H9 (cell line): Measurements from ENCODE around the gene USH2A. TPM values are rescaled to one million over a fixed set of nuclear protein-coding genes. Genes with fewer than 3 reads are reported as not detected.

Source experiments
- DNase-seq: peaks from one replicate; pipeline ENCODE4 v3.0.0-alpha.2; 2017
- H2AFZ ChIP-seq: one replicate; pipeline ENCODE4 v1.6.1; 2013; ENCODE audit warnings: mild to moderate bottlenecking, low read length, control low read depth, moderate library complexity
- H2AK5ac ChIP-seq: 2 replicates; pipeline ENCODE4 v1.6.1; 2013; ENCODE audit warnings: low read length, control low read depth, mixed read lengths; ENCODE audit not compliant: insufficient read length
- H2BK120ac ChIP-seq: one replicate; pipeline ENCODE4 v1.6.1; 2013; ENCODE audit warnings: low read depth, mild to moderate bottlenecking, low read length, control low read depth, inconsistent platforms; ENCODE audit not compliant: poor library complexity, severe bottlenecking
- H2BK12ac ChIP-seq: 2 replicates; pipeline ENCODE4 v1.6.1; 2013; ENCODE audit warnings: low read length, control low read depth, mixed read lengths, low read depth; ENCODE audit not compliant: insufficient read length
- H2BK15ac ChIP-seq: 2 replicates; pipeline ENCODE4 v1.6.1; 2013; ENCODE audit warnings: low read depth, low read length, control low read depth
- H2BK20ac ChIP-seq: one replicate; pipeline ENCODE4 v1.6.1; 2013; ENCODE audit warnings: low read depth, mild to moderate bottlenecking, low read length, control low read depth, inconsistent platforms; ENCODE audit not compliant: poor library complexity, severe bottlenecking
- H2BK5ac ChIP-seq: 2 replicates; pipeline ENCODE4 v1.6.1; 2013; ENCODE audit warnings: low read length, control low read depth, mixed read lengths; ENCODE audit not compliant: insufficient read length
- H3K14ac ChIP-seq: 2 replicates; pipeline ENCODE4 v1.6.1; 2013; ENCODE audit warnings: low read length, control low read depth; ENCODE audit not compliant: insufficient read depth
- H3K18ac ChIP-seq: 2 replicates; pipeline ENCODE4 v1.6.1; 2013; ENCODE audit warnings: low read depth, mild to moderate bottlenecking, mixed read lengths, low read length, control low read depth; ENCODE audit not compliant: insufficient read length
- H3K23ac ChIP-seq: 2 replicates; pipeline ENCODE4 v1.6.1; 2013; ENCODE audit warnings: low read length, control low read depth, mixed read lengths, low read depth; ENCODE audit not compliant: insufficient read length
- H3K23me2 ChIP-seq: 2 replicates; pipeline ENCODE4 v1.6.1; 2013; ENCODE audit warnings: low read depth, mild to moderate bottlenecking, mixed read lengths, low read length, control low read depth; ENCODE audit not compliant: insufficient read length, poor library complexity, severe bottlenecking
- H3K27ac ChIP-seq: 2 replicates; pipeline ENCODE4 v1.5.1; 2013; ENCODE audit warnings: low read length, control low read depth, mixed read lengths, low read depth; ENCODE audit not compliant: insufficient read length
- H3K27me3 ChIP-seq: 2 replicates; pipeline ENCODE4 v1.6.1; 2013; ENCODE audit warnings: low read length, control low read depth, inconsistent platforms; ENCODE audit not compliant: insufficient read depth
- H3K4ac ChIP-seq: 2 replicates; pipeline ENCODE4 v1.6.1; 2013; ENCODE audit warnings: low read depth, mild to moderate bottlenecking, control low read depth, inconsistent platforms, low read length, moderate library complexity
- H3K4me1 ChIP-seq: 2 replicates; pipeline ENCODE4 v1.6.1; 2013; ENCODE audit warnings: low read length, control low read depth, inconsistent platforms; ENCODE audit not compliant: insufficient read depth
- H3K4me2 ChIP-seq: 2 replicates; pipeline ENCODE4 v1.6.1; 2013; ENCODE audit warnings: low read length, control low read depth, mixed read lengths; ENCODE audit not compliant: insufficient read length, insufficient read depth
- H3K56ac ChIP-seq: 2 replicates; pipeline ENCODE4 v1.6.1; 2013; ENCODE audit warnings: low read depth, mild to moderate bottlenecking, mixed read lengths, low read length, control low read depth; ENCODE audit not compliant: insufficient read length
- H3K79me1 ChIP-seq: 2 replicates; pipeline ENCODE4 v1.6.1; 2013; ENCODE audit warnings: low read depth, mild to moderate bottlenecking, moderate library complexity, low read length, control low read depth, inconsistent platforms; ENCODE audit not compliant: insufficient read depth, poor library complexity, severe bottlenecking
- H3K79me2 ChIP-seq: 2 replicates; pipeline ENCODE4 v1.6.1; 2013; ENCODE audit warnings: low read length, control low read depth, inconsistent platforms; ENCODE audit not compliant: insufficient read depth
- H3K9ac ChIP-seq: 2 replicates; pipeline ENCODE4 v1.6.1; 2013; ENCODE audit warnings: low read length, control low read depth, mixed read lengths; ENCODE audit not compliant: insufficient read length; ENCODE audit errors: extremely low read depth
- H3K9me3 ChIP-seq: one replicate; pipeline ENCODE4 v1.6.1; 2013; ENCODE audit warnings: low read depth, low read length, inconsistent platforms; ENCODE audit not compliant: control insufficient read depth
- H3T11ph ChIP-seq: one replicate; pipeline ENCODE4 v1.6.1; 2013; ENCODE audit warnings: mild to moderate bottlenecking, low read length, control low read depth, inconsistent platforms
- H4K20me1 ChIP-seq: one replicate; pipeline ENCODE4 v1.6.1; 2013; ENCODE audit not compliant: control insufficient read depth, insufficient read length, insufficient read depth
- H4K5ac ChIP-seq: 2 replicates; pipeline ENCODE4 v1.6.1; 2013; ENCODE audit warnings: low read depth, mild to moderate bottlenecking, mixed read lengths, low read length, control low read depth; ENCODE audit not compliant: insufficient read length
- H4K8ac ChIP-seq: replicated peaks from 2 replicates; pipeline ENCODE4 v1.6.1; 2013; ENCODE audit warnings: low read length, control low read depth, mixed read lengths, low read depth; ENCODE audit not compliant: insufficient read length
- H4K91ac ChIP-seq: 2 replicates; pipeline ENCODE4 v1.6.1; 2013; ENCODE audit warnings: low read depth, mild to moderate bottlenecking, moderate library complexity, mixed read lengths, low read length, control low read depth; ENCODE audit not compliant: insufficient read length
- H3K27ac Mint-ChIP-seq, 3 experiments: 2 replicates in 2 of 3; 3 replicates in 1 of 3; pipeline ENCODE4 v1.8.0; 2020 to 2021; ENCODE audit warnings: mixed read lengths in 3 of 3, mild to moderate bottlenecking in 1 of 3, moderate library complexity in 1 of 3
- H3K27me3 Mint-ChIP-seq: 2 replicates; pipeline ENCODE4 v1.8.0; 2021; ENCODE audit warnings: low read depth, mild to moderate bottlenecking, moderate library complexity, mixed read lengths
- H3K36me3 Mint-ChIP-seq, 3 experiments: 2 replicates in 2 of 3; 3 replicates in 1 of 3; pipeline ENCODE4 v1.8.0; 2020 to 2021; ENCODE audit warnings: low read depth in 3 of 3, mixed read lengths in 3 of 3; ENCODE audit not compliant: insufficient read depth in 1 of 3
- H3K4me1 Mint-ChIP-seq, 2 experiments: 2 replicates each; pipeline ENCODE4 v1.8.0; 2020; ENCODE audit warnings: mixed read lengths in 2 of 2
- H3K4me3 Mint-ChIP-seq, 2 experiments: 2 replicates in 1 of 2; 3 replicates in 1 of 2; pipeline ENCODE4 v1.8.0; 2020 to 2021; ENCODE audit warnings: mild to moderate bottlenecking in 2 of 2, mixed read lengths in 2 of 2, moderate library complexity in 1 of 2
- H3K9me3 Mint-ChIP-seq, 2 experiments: 2 replicates in 1 of 2; 3 replicates in 1 of 2; pipeline ENCODE4 v1.8.0; 2020; ENCODE audit warnings: mild to moderate bottlenecking in 2 of 2, mixed read lengths in 2 of 2, moderate library complexity in 1 of 2
- WGBS: extraction: QIAGEN DNeasy Blood & Tissue Kit; methylation state at CpG from one replicate; pipeline ENCODE4 v1.1.7; 2013; ENCODE audit warnings: missing lambda C conversion rate, low lambda C conversion rate, mixed read lengths; ENCODE audit not compliant: insufficient read length; ENCODE audit errors: extremely low coverage; 5-methylcytosine and 5-hydroxymethylcytosine counted together
- total RNA-seq: library from RNA; stranded (reverse); gene quantifications from 2 replicates; pipeline ENCODE4 v1.2.1, GENCODE V29; 2021
- TF ChIP-seq, protein P1 (sequence below): fragments of 200-600 bp; sonication (generic); conservative IDR thresholded peaks from 3 replicates; pipeline ENCODE4 v1.8.0; 2021; ENCODE audit warnings: antibody characterized with exemption, mild to moderate bottlenecking

USH2A gene
- total RNA-seq, 1 experiment from 2014 or later, result 0.11 TPM

GRCh38 chr1:215765833-215766232 lies 657.4 kb downstream of the USH2A start:
- no CpG with 5 or more reads among the region's 1 CpG for WGBS
- Histone ChIP-seq H2BK120ac (no peak overlapping the region), H2BK20ac (no peak overlapping the region), H3K4me2 (no peak overlapping the region), H4K91ac (no peak overlapping the region), H3K4ac (no peak overlapping the region), H3T11ph (no peak overlapping the region), H2BK5ac (no peak overlapping the region), H3K9me3 (no peaks in the 10 kb centered on the region), H3K27me3 (no peaks in the 10 kb centered on the region), H3K23me2 (no peaks in the 10 kb centered on the region), H2AFZ (no peak overlapping the region), H3K79me2 (no peaks in the 10 kb centered on the region), H3K23ac (no peak overlapping the region), H2BK12ac (no peak overlapping the region), H3K4me1 (peaks cover 9% of the 10 kb centered on the region; the same call in 1 of the 2 replicates), H3K56ac (no peak overlapping the region), H3K27ac (no peak overlapping the region), H2AK5ac (no peak overlapping the region), H4K20me1 (no peaks in the 10 kb centered on the region), H3K79me1 (no peaks in the 10 kb centered on the region), H3K9ac (no peak overlapping the region), H4K5ac (no peak overlapping the region), H3K14ac (no peak overlapping the region), H4K8ac (no peak overlapping the region), H2BK15ac (no peak overlapping the region), H3K18ac (no peak overlapping the region)
- no peaks in the 10 kb centered on the region; a peak in 1 of 7 replicates for H3K36me3 Mint-ChIP-seq
- H3K4me1 Mint-ChIP-seq, result peaks cover 29 to 33% of the 10 kb centered on the region in 2 experiments
- H3K9me3 Mint-ChIP-seq, result no peaks in the 10 kb centered on the region; a peak in 1 of 5 replicates
- TF ChIP-seq, protein P1, sequence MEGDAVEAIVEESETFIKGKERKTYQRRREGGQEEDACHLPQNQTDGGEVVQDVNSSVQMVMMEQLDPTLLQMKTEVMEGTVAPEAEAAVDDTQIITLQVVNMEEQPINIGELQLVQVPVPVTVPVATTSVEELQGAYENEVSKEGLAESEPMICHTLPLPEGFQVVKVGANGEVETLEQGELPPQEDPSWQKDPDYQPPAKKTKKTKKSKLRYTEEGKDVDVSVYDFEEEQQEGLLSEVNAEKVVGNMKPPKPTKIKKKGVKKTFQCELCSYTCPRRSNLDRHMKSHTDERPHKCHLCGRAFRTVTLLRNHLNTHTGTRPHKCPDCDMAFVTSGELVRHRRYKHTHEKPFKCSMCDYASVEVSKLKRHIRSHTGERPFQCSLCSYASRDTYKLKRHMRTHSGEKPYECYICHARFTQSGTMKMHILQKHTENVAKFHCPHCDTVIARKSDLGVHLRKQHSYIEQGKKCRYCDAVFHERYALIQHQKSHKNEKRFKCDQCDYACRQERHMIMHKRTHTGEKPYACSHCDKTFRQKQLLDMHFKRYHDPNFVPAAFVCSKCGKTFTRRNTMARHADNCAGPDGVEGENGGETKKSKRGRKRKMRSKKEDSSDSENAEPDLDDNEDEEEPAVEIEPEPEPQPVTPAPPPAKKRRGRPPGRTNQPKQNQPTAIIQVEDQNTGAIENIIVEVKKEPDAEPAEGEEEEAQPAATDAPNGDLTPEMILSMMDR, result no peak
- H3K4me3 Mint-ChIP-seq, result no peak overlapping the region
- DNase-seq, result no peak
- H3K27me3 Mint-ChIP-seq, result no peaks in the 10 kb centered on the region
- H3K27ac Mint-ChIP-seq, result no peak overlapping the region
